SK-N-SH treated with all-trans-retinoic acid at 6 μM for 48 hours (cell line): ENCODE data around the gene TTYH2.

Experiments
- ARNTL ChIP-seq: fragments of 450-650 bp; formaldehyde crosslinking; IDR thresholded peaks from 2 replicates; pipeline ENCODE4 v1.5.0; 2020; ENCODE audit warnings: low read depth, mild to moderate bottlenecking, moderate library complexity, borderline replicate concordance
- ISL1 ChIP-seq: fragments of 250-450 bp; sonication (Bioruptor Pico); IDR thresholded peaks from 2 replicates; pipeline ENCODE4 v2.1.2; 2022; ENCODE audit warnings: mild to moderate bottlenecking, moderate library complexity
- SNAI2 ChIP-seq: fragments of 250-450 bp; sonication (Bioruptor Pico); IDR thresholded peaks from 2 replicates; pipeline ENCODE4 v1.5.0; 2020; ENCODE audit warnings: mild to moderate bottlenecking, moderate library complexity
- TCF4 ChIP-seq: fragments of 250-450 bp; sonication (Bioruptor Pico); IDR thresholded peaks from 2 replicates; pipeline ENCODE4 v1.8.0; 2021; ENCODE audit warnings: mild to moderate bottlenecking, moderate library complexity, borderline replicate concordance
- TOX ChIP-seq: fragments of 250-450 bp; sonication (Bioruptor Pico); IDR thresholded peaks from 2 replicates; pipeline ENCODE4 v1.8.0; 2021; ENCODE audit warnings: mild to moderate bottlenecking, moderate library complexity, borderline replicate concordance
- ZFP3 ChIP-seq: fragments of 250-450 bp; sonication (Bioruptor Pico); IDR thresholded peaks from 2 replicates; pipeline ENCODE4 v1.5.0; 2020; ENCODE audit warnings: mild to moderate bottlenecking, moderate library complexity
- ZFP30 ChIP-seq: fragments of 450-650 bp; formaldehyde crosslinking; IDR thresholded peaks from 2 replicates; pipeline ENCODE4 v1.5.0; 2022; ENCODE audit warnings: mild to moderate bottlenecking, moderate library complexity
- ZNF565 ChIP-seq: fragments of 450-650 bp; formaldehyde crosslinking; conservative IDR thresholded peaks from 2 replicates; pipeline ENCODE4 v1.5.0; 2020; ENCODE audit warnings: low read depth, mild to moderate bottlenecking, moderate library complexity
- TF ChIP-seq, protein P1 (sequence below): fragments of 250-450 bp; sonication (Bioruptor Pico); IDR thresholded peaks from 2 replicates; pipeline ENCODE4 v1.5.1; 2020; ENCODE audit warnings: low read depth, mild to moderate bottlenecking, moderate library complexity
- TF ChIP-seq, protein P2 (sequence below): fragments of 250-450 bp; sonication (Bioruptor Pico); IDR thresholded peaks from 2 replicates; pipeline ENCODE4 v1.8.0; 2020; ENCODE audit warnings: mild to moderate bottlenecking, moderate library complexity, borderline replicate concordance

DNA sequence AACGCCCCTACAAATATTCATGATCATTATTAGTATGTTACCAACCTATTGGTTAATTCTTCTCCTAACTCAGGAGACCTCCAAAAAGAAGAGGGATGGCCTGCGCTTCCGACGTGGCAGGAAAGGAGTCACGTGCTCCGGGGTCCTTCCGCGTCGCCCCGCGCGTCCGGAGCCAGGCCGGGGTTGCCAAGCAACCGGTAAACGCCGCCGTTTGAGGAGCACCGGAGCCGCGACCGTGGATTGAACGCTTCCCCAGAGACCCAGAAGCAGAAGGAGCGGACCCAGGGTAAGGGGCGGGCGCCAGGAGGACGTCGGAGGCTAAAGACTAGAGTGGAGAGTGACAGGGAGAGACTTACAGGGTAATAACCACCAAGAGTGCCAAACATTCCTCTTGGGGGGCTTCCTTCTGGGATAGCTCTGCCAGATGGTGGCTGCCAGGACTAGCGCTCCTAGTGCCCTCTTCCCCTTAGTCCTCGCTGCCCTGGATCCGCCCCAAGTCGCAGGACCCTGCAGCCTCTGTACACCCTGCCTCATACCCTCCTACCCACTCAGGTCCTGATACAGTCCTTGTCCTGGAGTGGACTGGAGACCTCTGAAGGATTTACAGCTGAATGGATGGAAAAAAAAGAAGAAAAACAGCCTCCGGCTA, 60.8 kb downstream of the TTYH2 start, which contains the start of gene DNAI2:
- TF ChIP-seq SNAI2 = no peak
- TF ChIP-seq ZFP3 (CRISPR knock-in tag) = no peak
- TF ChIP-seq ZFP30 (CRISPR knock-in tag) = no peak
- TF ChIP-seq, protein P1, sequence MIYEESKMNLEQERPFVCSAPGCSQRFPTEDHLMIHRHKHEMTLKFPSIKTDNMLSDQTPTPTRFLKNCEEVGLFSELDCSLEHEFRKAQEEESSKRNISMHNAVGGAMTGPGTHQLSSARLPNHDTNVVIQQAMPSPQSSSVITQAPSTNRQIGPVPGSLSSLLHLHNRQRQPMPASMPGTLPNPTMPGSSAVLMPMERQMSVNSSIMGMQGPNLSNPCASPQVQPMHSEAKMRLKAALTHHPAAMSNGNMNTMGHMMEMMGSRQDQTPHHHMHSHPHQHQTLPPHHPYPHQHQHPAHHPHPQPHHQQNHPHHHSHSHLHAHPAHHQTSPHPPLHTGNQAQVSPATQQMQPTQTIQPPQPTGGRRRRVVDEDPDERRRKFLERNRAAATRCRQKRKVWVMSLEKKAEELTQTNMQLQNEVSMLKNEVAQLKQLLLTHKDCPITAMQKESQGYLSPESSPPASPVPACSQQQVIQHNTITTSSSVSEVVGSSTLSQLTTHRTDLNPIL = no peak
- TF ChIP-seq ZNF565 (CRISPR knock-in tag) = no peak
- no peak for TF ChIP-seq TCF4
- TF ChIP-seq ARNTL = no peak
- no peak for TF ChIP-seq TOX (CRISPR knock-in tag)
- TF ChIP-seq, protein P2, sequence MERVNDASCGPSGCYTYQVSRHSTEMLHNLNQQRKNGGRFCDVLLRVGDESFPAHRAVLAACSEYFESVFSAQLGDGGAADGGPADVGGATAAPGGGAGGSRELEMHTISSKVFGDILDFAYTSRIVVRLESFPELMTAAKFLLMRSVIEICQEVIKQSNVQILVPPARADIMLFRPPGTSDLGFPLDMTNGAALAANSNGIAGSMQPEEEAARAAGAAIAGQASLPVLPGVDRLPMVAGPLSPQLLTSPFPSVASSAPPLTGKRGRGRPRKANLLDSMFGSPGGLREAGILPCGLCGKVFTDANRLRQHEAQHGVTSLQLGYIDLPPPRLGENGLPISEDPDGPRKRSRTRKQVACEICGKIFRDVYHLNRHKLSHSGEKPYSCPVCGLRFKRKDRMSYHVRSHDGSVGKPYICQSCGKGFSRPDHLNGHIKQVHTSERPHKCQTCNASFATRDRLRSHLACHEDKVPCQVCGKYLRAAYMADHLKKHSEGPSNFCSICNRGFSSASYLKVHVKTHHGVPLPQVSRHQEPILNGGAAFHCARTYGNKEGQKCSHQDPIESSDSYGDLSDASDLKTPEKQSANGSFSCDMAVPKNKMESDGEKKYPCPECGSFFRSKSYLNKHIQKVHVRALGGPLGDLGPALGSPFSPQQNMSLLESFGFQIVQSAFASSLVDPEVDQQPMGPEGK = no peak
- TF ChIP-seq ISL1 (CRISPR knock-in tag) = no peak
